Activated CD4-positive, alpha-beta T cell treated with anti-CD3 and anti-CD28 coated beads, Interleukin-10, Interleukin-2, amounts not matched to agents 100 ng/mL and 50 ng/mL, durations not matched to agents 16 hours and 8 hours (primary cell): Measurements from ENCODE around the gene HSD17B2.

ENCODE experiments used
- DNase-seq: peaks from one replicate; pipeline ENCODE4 v3.0.0-alpha.2; 2020

Gene HSD17B2

GRCh38 chr16:82050909-82051357 is 15.9 kb downstream of the HSD17B2 start:
- no peak for DNase-seq

- no peak for DNase-seq
These were observed 16.6 kb downstream of the HSD17B2 start for GRCh38 chr16:82051656-82052055.

- no peak for DNase-seq
These were observed 20.1 kb downstream of the HSD17B2 start for GRCh38 chr16:82055117-82055516.

GRCh38 chr16:82055728-82056549 is 20.9 kb downstream of the HSD17B2 start:
- no peak for DNase-seq

GRCh38 chr16:82056550-82056896 is 21.5 kb downstream of the HSD17B2 start:
- DNase-seq, result no peak

- DNase-seq, result no peak
These were observed 24.3 kb downstream of the HSD17B2 start for GRCh38 chr16:82059161-82059982.

- DNase-seq, result no peak
These were observed 24.9 kb downstream of the HSD17B2 start for GRCh38 chr16:82059983-82060421.

GRCh38 chr16:82061861-82062525 is 26.9 kb downstream of the HSD17B2 start:
- DNase-seq, result peak; percentile 33

GRCh38 chr16:82062645-82063058 is 27.6 kb downstream of the HSD17B2 start:
- DNase-seq, result no peak

- no peak for DNase-seq
These were observed 28.5 kb downstream of the HSD17B2 start for GRCh38 chr16:82063456-82064082.

- DNase-seq, result no peak
These were observed 32.2 kb downstream of the HSD17B2 start for GRCh38 chr16:82067042-82067803.

GRCh38 chr16:82067804-82068325 is 32.8 kb downstream of the HSD17B2 start:
- no peak for DNase-seq

- no peak for DNase-seq
These were observed 35.8 kb downstream of the HSD17B2 start for GRCh38 chr16:82070656-82071369.

GRCh38 chr16:82071421-82071820 is 36.4 kb downstream of the HSD17B2 start:
- DNase-seq, result no peak

GRCh38 chr16:82072313-82072712 is 37.3 kb downstream of the HSD17B2 start:
- DNase-seq, result no peak

GRCh38 chr16:82074019-82074558 is 39.0 kb downstream of the HSD17B2 start:
- peak; percentile 14 for DNase-seq

GRCh38 chr16:82078125-82078524 is 43.1 kb downstream of the HSD17B2 start:
- DNase-seq, result no peak

GRCh38 chr16:82079892-82080291 is 44.8 kb downstream of the HSD17B2 start:
- no peak for DNase-seq

- no peak for DNase-seq
These were observed 46.2 kb downstream of the HSD17B2 start for GRCh38 chr16:82081264-82081663.

- DNase-seq, result no peak
These were observed 47.0 kb downstream of the HSD17B2 start for GRCh38 chr16:82082097-82082496.
